ENCODE results near the gene CHCHD10. TPM values are rescaled to one million over a fixed set of nuclear protein-coding genes. Genes with fewer than 3 reads are reported as not detected.

The CHCHD10 gene
- total and polyA plus RNA-seq, 2 of the 13 experiments (the other 11 are each of a cell fraction or from before 2014, with no cell fraction given): 37.0 to 62.8 TPM

- no peak for TF ChIP-seq AFF4 (CRISPR knock-in tag; IDR thresholded peaks at IDR 0.05)
- TF ChIP-seq ZNF597 (CRISPR knock-in tag; IDR thresholded peaks at IDR 0.05): no peak
- TF ChIP-seq, protein P1, sequence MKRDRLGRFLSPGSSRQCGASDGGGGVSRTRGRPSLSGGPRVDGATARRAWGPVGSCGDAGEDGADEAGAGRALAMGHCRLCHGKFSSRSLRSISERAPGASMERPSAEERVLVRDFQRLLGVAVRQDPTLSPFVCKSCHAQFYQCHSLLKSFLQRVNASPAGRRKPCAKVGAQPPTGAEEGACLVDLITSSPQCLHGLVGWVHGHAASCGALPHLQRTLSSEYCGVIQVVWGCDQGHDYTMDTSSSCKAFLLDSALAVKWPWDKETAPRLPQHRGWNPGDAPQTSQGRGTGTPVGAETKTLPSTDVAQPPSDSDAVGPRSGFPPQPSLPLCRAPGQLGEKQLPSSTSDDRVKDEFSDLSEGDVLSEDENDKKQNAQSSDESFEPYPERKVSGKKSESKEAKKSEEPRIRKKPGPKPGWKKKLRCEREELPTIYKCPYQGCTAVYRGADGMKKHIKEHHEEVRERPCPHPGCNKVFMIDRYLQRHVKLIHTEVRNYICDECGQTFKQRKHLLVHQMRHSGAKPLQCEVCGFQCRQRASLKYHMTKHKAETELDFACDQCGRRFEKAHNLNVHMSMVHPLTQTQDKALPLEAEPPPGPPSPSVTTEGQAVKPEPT (CRISPR knock-in tag; IDR thresholded peaks at IDR 0.05; ENCODE audit: low read depth): 0 out of 2 replicates have a peak, but pooled peaks have one; percentile 7
- TF ChIP-seq ELF1 (CRISPR knock-in tag; IDR thresholded peaks at IDR 0.05): peak; percentile 48
- TF ChIP-seq RAD21 (CRISPR knock-in tag; IDR thresholded peaks at IDR 0.05): peak; percentile 29; the same call in 1 of the 2 replicates
- TF ChIP-seq ZNF788 (CRISPR knock-in tag; IDR thresholded peaks at IDR 0.05; ENCODE audit: borderline replicate concordance): 0 out of 2 replicates have a peak, but pooled peaks have one; percentile 31
- TF ChIP-seq, protein P2, sequence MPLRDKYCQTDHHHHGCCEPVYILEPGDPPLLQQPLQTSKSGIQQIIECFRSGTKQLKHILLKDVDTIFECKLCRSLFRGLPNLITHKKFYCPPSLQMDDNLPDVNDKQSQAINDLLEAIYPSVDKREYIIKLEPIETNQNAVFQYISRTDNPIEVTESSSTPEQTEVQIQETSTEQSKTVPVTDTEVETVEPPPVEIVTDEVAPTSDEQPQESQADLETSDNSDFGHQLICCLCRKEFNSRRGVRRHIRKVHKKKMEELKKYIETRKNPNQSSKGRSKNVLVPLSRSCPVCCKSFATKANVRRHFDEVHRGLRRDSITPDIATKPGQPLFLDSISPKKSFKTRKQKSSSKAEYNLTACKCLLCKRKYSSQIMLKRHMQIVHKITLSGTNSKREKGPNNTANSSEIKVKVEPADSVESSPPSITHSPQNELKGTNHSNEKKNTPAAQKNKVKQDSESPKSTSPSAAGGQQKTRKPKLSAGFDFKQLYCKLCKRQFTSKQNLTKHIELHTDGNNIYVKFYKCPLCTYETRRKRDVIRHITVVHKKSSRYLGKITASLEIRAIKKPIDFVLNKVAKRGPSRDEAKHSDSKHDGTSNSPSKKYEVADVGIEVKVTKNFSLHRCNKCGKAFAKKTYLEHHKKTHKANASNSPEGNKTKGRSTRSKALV (CRISPR knock-in tag; IDR thresholded peaks at IDR 0.05): peak; percentile 31; the same call in 1 of the 2 replicates
- peak; percentile 57 for TF ChIP-seq CTCF (CRISPR knock-in tag; IDR thresholded peaks at IDR 0.05)
- no peak for TF ChIP-seq ZBTB4 (CRISPR knock-in tag; IDR thresholded peaks at IDR 0.05; ENCODE audit: borderline replicate concordance)
- TF ChIP-seq YEATS2 (CRISPR knock-in tag; IDR thresholded peaks at IDR 0.05; ENCODE audit: borderline replicate concordance): peak; percentile 18; the same call in 1 of the 2 replicates
These were observed 16.9 kb downstream of the CHCHD10 start, which contains the start of gene ZNF70 (continued) for GRCh38 chr22:23750714-23751440.
